GM23338 (cell line): ENCODE data around the gene IGF1. TPM values are rescaled to one million over a fixed set of nuclear protein-coding genes. Genes with fewer than 3 reads are reported as not detected.

ENCODE experiments used
- ATAC-seq: fragments of 200-7000 bp; cut with Tn5 transposase; 3 replicates; pipeline ENCODE4 v1.9.1; 2020
- DNase-seq: peaks from one replicate; pipeline ENCODE4 v3.0.0-alpha.2; 2015; ENCODE audit warnings: low spot score
- H2AFZ ChIP-seq: fragments of 200-600 bp; sonication (generic); 2 replicates; pipeline ENCODE4 v1.8.0; 2016; ENCODE audit warnings: antibody characterized with exemption, mild to moderate bottlenecking, moderate library complexity
- H3F3A ChIP-seq: fragments of 200-600 bp; sonication (generic); replicated peaks from 2 replicates; pipeline ENCODE4 v1.8.0; 2017; ENCODE audit warnings: antibody characterized with exemption, mixed run types, low read depth
- H3K27ac ChIP-seq: fragments of 200-600 bp; sonication (generic); 2 replicates; pipeline ENCODE4 v1.6.1; 2016; ENCODE audit warnings: low read depth
- H3K27me3 ChIP-seq: fragments of 200-600 bp; sonication (generic); 2 replicates; pipeline ENCODE4 v1.8.0; 2016; ENCODE audit warnings: mild to moderate bottlenecking, mixed run types, moderate library complexity; ENCODE audit not compliant: insufficient read depth
- H3K36me3 ChIP-seq: fragments of 200-600 bp; sonication (generic); 2 replicates; pipeline ENCODE4 v1.8.0; 2016; ENCODE audit warnings: mild to moderate bottlenecking; ENCODE audit not compliant: insufficient read depth
- H3K4me1 ChIP-seq: fragments of 200-600 bp; sonication (generic); 2 replicates; pipeline ENCODE4 v1.8.0; 2016; ENCODE audit warnings: mild to moderate bottlenecking, moderate library complexity; ENCODE audit not compliant: insufficient read depth
- H3K4me2 ChIP-seq: fragments of 200-600 bp; sonication (generic); 2 replicates; pipeline ENCODE4 v1.7.1; 2017; ENCODE audit warnings: mixed run types
- H3K4me3 ChIP-seq: fragments of 200-600 bp; sonication (generic); 2 replicates; pipeline ENCODE4 v1.6.1; 2016; ENCODE audit warnings: mixed run types
- H3K79me2 ChIP-seq: fragments of 200-600 bp; sonication (generic); replicated peaks from 2 replicates; pipeline ENCODE4 v1.8.0; 2017; ENCODE audit warnings: mild to moderate bottlenecking; ENCODE audit not compliant: insufficient read depth
- H3K9me2 ChIP-seq: fragments of 200-600 bp; sonication (generic); 2 replicates; pipeline ENCODE4 v1.8.0; 2017; ENCODE audit not compliant: insufficient read depth
- H4K20me1 ChIP-seq: fragments of 200-600 bp; sonication (generic); replicated peaks from 2 replicates; pipeline ENCODE4 v1.8.0; 2017; ENCODE audit warnings: mild to moderate bottlenecking; ENCODE audit not compliant: insufficient read depth
- H3K27ac Mint-ChIP-seq: 2 replicates; pipeline ENCODE4 v1.8.0; 2020; ENCODE audit warnings: inconsistent platforms, mild to moderate bottlenecking, moderate library complexity, mixed read lengths
- H3K27me3 Mint-ChIP-seq: 3 replicates; pipeline ENCODE4 v1.8.0; 2022; ENCODE audit warnings: low read depth, mild to moderate bottlenecking, moderate library complexity, mixed read lengths, inconsistent platforms; ENCODE audit not compliant: insufficient read depth, poor library complexity
- H3K36me3 Mint-ChIP-seq: 3 replicates; pipeline ENCODE4 v1.8.0; 2021; ENCODE audit warnings: low read depth, mild to moderate bottlenecking, inconsistent platforms, moderate library complexity, mixed read lengths
- H3K4me1 Mint-ChIP-seq: 3 replicates; pipeline ENCODE4 v1.8.0; 2020; ENCODE audit warnings: mild to moderate bottlenecking, inconsistent platforms, mixed read lengths
- H3K4me3 Mint-ChIP-seq: 3 replicates; pipeline ENCODE4 v1.8.0; 2021; ENCODE audit warnings: moderate library complexity, mild to moderate bottlenecking, inconsistent platforms, mixed read lengths
- H3K9me3 Mint-ChIP-seq: 3 replicates; pipeline ENCODE4 v1.8.0; 2020; ENCODE audit warnings: moderate library complexity, mild to moderate bottlenecking, inconsistent platforms, mixed read lengths
- CTCF ChIP-seq, 2 experiments: fragments of 200-600 bp in 1 of 2; sonication (generic) in 1 of 2; conservative IDR thresholded peaks; 2 replicates each; pipeline versions ENCODE4 v1.5.1 to v1.6.1; 2016 to 2017; ENCODE audit warnings: antibody characterized with exemption in 2 of 2, low read depth in 2 of 2, mild to moderate bottlenecking in 2 of 2, moderate library complexity in 1 of 2
- EZH2 ChIP-seq: fragments of 200-600 bp; sonication (generic); IDR thresholded peaks from one replicate; pipeline ENCODE4 v1.8.0; 2017; ENCODE audit warnings: antibody characterized with exemption, mild to moderate bottlenecking, low read depth; ENCODE audit not compliant: unreplicated experiment
- EZH2phosphoT487 ChIP-seq: fragments of 200-600 bp; sonication (generic); IDR thresholded peaks from one replicate; pipeline ENCODE4 v1.8.1; 2018; ENCODE audit warnings: antibody characterized with exemption; ENCODE audit not compliant: unreplicated experiment
- JUNB ChIP-seq: IDR thresholded peaks from one replicate; pipeline ENCODE4 v1.6.1; 2016; ENCODE audit warnings: antibody characterized with exemption; ENCODE audit not compliant: unreplicated experiment
- NANOG ChIP-seq: IDR thresholded peaks from 2 replicates; pipeline ENCODE4 v1.6.1; 2016; ENCODE audit warnings: antibody characterized with exemption, borderline replicate concordance
- REST ChIP-seq: IDR thresholded peaks from one replicate; pipeline ENCODE4 v1.6.1; 2018; ENCODE audit warnings: antibody characterized with exemption; ENCODE audit not compliant: unreplicated experiment
- ZNF114 ChIP-seq: fragments of 250-450 bp; sonication (Bioruptor Pico); IDR thresholded peaks from 2 replicates; pipeline ENCODE4 v1.5.0; 2020; ENCODE audit warnings: mild to moderate bottlenecking, moderate library complexity
- ZNF331 ChIP-seq: fragments of 250-450 bp; sonication (Bioruptor Pico); IDR thresholded peaks from 2 replicates; pipeline ENCODE4 v1.5.0; 2020; ENCODE audit warnings: low read depth, mild to moderate bottlenecking, moderate library complexity
- polyA plus RNA-seq: library from polyadenylated mRNA; unstranded; fragments of >200 nt; fragmentation: Nextera tagmentation; extraction: Ambion mirVana; gene quantifications from 2 replicates; pipeline ENCODE4 v1.2.1, GENCODE V29; 2016
- total RNA-seq: library from RNA; depleted of rRNA; stranded (reverse); fragments of >200 nt; shearing (Covaris generic); gene quantifications from 2 replicates; pipeline ENCODE4 v1.2.3, GENCODE V29; 2014

Gene IGF1
- total and polyA plus RNA-seq, 2 experiments from 2014 or later = 0.29 TPM; not detected in 1

GRCh38 chr12:102487226-102487625 is 6.9 kb upstream of the IGF1 start:
- Mint-ChIP-seq H3K9me3 (peaks cover 9% of the 10 kb centered on the region; the same call in 2 of the 3 replicates), H3K27me3 (peaks cover 8% of the 10 kb centered on the region), H3K4me3 (no peak overlapping the region), H3K4me1 (no peaks in the 10 kb centered on the region; the same call in 2 of the 3 replicates), H3K36me3 (no peaks in the 10 kb centered on the region), H3K27ac (no peak overlapping the region)
- DNase-seq (no peak), ATAC-seq (no peak)
- H3K4me1 ChIP-seq = no peaks in the 10 kb centered on the region
- no peak for TF ChIP-seq NANOG
- no peak for TF ChIP-seq ZNF114 (CRISPR knock-in tag)
- no peak for TF ChIP-seq REST
- TF ChIP-seq JUNB = no peak
- no peak for TF ChIP-seq ZNF331 (CRISPR knock-in tag)
- H3F3A ChIP-seq = no peaks in the 10 kb centered on the region
- H3K4me3 ChIP-seq = no peak overlapping the region
- no peaks in the 10 kb centered on the region for H4K20me1 ChIP-seq
- H3K4me2 ChIP-seq = no peak overlapping the region
- H3K27me3 ChIP-seq = no peaks in the 10 kb centered on the region
- H3K79me2 ChIP-seq = no peaks in the 10 kb centered on the region
- no peaks in the 10 kb centered on the region for H3K9me2 ChIP-seq
- no peak overlapping the region for H2AFZ ChIP-seq
- H3K36me3 ChIP-seq = no peaks in the 10 kb centered on the region
- H3K27ac ChIP-seq = no peak overlapping the region

GRCh38 chr12:102486153-102486552 is 5.8 kb upstream of the IGF1 start:
- H2AFZ ChIP-seq = no peak overlapping the region
- DNase-seq = no peak
- H3K79me2 ChIP-seq = no peaks in the 10 kb centered on the region
- Mint-ChIP-seq H3K4me1 (no peaks in the 10 kb centered on the region; the same call in 2 of the 3 replicates), H3K9me3 (peaks cover 6% of the 10 kb centered on the region; the same call in 2 of the 3 replicates), H3K27ac (no peak overlapping the region), H3K27me3 (peaks cover 8% of the 10 kb centered on the region), H3K4me3 (no peak overlapping the region), H3K36me3 (no peaks in the 10 kb centered on the region)
- H3K4me3 ChIP-seq = no peak overlapping the region
- H3K27ac ChIP-seq = no peak overlapping the region
- H3K4me1 ChIP-seq = no peaks in the 10 kb centered on the region
- H3K27me3 ChIP-seq = no peaks in the 10 kb centered on the region
- H3K36me3 ChIP-seq = no peaks in the 10 kb centered on the region
- ATAC-seq = no peak
- H3K9me2 ChIP-seq = no peaks in the 10 kb centered on the region
- no peaks in the 10 kb centered on the region for H3F3A ChIP-seq
- no peak overlapping the region for H3K4me2 ChIP-seq
- no peaks in the 10 kb centered on the region for H4K20me1 ChIP-seq
- TF ChIP-seq EZH2 (no peak), EZH2phosphoT487 (no peak), CTCF (conservative IDR thresholded peaks at IDR 0.05; ENCODE audit: low read depth in 2 of 2) (no peak)
